ENCODE results near the gene CDH18.

CDH18 gene

GRCh38 chr5:19532936-19533335, 455.1 kb downstream of the CDH18 start:
- no peaks in the 10 kb centered on the region for H3K27me3 ChIP-seq (ENCODE audit: insufficient read depth, poor library complexity, severe bottlenecking)
- H3K27ac ChIP-seq (replicated peaks), result no peak overlapping the region
- no peak overlapping the region for H3K4me3 ChIP-seq (replicated peaks; ENCODE audit: insufficient read depth, low read length)
- TF ChIP-seq SPI1 (IDR thresholded peaks at IDR 0.05; ENCODE audit: borderline replicate concordance, low read depth), result no peak
- DNase-seq (ENCODE audit: low read depth in 1 of 2, low spot score in 1 of 2), result no peak

GRCh38 chr5:19531374-19531952, 456.5 kb downstream of the CDH18 start:
- H3K4me3 ChIP-seq (replicated peaks; ENCODE audit: insufficient read depth, low read length), result no peak overlapping the region
- no peak for DNase-seq (ENCODE audit: low read depth in 1 of 2, low spot score in 1 of 2)
- H3K27me3 ChIP-seq (ENCODE audit: insufficient read depth, poor library complexity, severe bottlenecking), result no peaks in the 10 kb centered on the region
- H3K27ac ChIP-seq (replicated peaks), result no peak overlapping the region
- TF ChIP-seq GABPA (IDR thresholded peaks at IDR 0.05; ENCODE audit: low read depth) (no peak), REST (IDR thresholded peaks at IDR 0.05; ENCODE audit: insufficient replicate concordance, low read depth) (no peak), SPI1 (IDR thresholded peaks at IDR 0.05; ENCODE audit: borderline replicate concordance, low read depth) (no peak), POLR2AphosphoS5 (IDR thresholded peaks at IDR 0.05; ENCODE audit: low read depth) (no peak), CTCF (IDR thresholded peaks at IDR 0.05; ENCODE audit: insufficient read depth, low read length) (no peak)

- no peak for TF ChIP-seq CTCF (IDR thresholded peaks at IDR 0.05; ENCODE audit: insufficient read depth, low read length)
- TF ChIP-seq SPI1 (IDR thresholded peaks at IDR 0.05; ENCODE audit: borderline replicate concordance, low read depth), result no peak
- no peak for TF ChIP-seq GABPA (IDR thresholded peaks at IDR 0.05; ENCODE audit: low read depth)
- TF ChIP-seq POLR2AphosphoS5 (IDR thresholded peaks at IDR 0.05; ENCODE audit: low read depth), result no peak
- TF ChIP-seq REST (IDR thresholded peaks at IDR 0.05; ENCODE audit: insufficient replicate concordance, low read depth), result no peak
- H3K27me3 ChIP-seq (ENCODE audit: insufficient read depth, poor library complexity, severe bottlenecking), result no peaks in the 10 kb centered on the region
- DNase-seq (ENCODE audit: low read depth in 1 of 2, low spot score in 1 of 2), result no peak
- no peak overlapping the region for H3K27ac ChIP-seq (replicated peaks)
- H3K4me3 ChIP-seq (replicated peaks; ENCODE audit: insufficient read depth, low read length), result no peak overlapping the region
Measured at GRCh38 chr5:19519448-19519847, 468.6 kb downstream of the CDH18 start.

- H3K27me3 ChIP-seq (ENCODE audit: insufficient read depth, poor library complexity, severe bottlenecking), result no peaks in the 10 kb centered on the region
- H3K27ac ChIP-seq (replicated peaks), result no peak overlapping the region
- no peak for DNase-seq (ENCODE audit: low read depth in 1 of 2, low spot score in 1 of 2)
- TF ChIP-seq REST (IDR thresholded peaks at IDR 0.05; ENCODE audit: insufficient replicate concordance, low read depth), result no peak
- TF ChIP-seq CTCF (IDR thresholded peaks at IDR 0.05; ENCODE audit: insufficient read depth, low read length), result no peak
- TF ChIP-seq SPI1 (IDR thresholded peaks at IDR 0.05; ENCODE audit: borderline replicate concordance, low read depth), result no peak
- no peak for TF ChIP-seq POLR2AphosphoS5 (IDR thresholded peaks at IDR 0.05; ENCODE audit: low read depth)
- no peak for TF ChIP-seq GABPA (IDR thresholded peaks at IDR 0.05; ENCODE audit: low read depth)
- no peak overlapping the region for H3K4me3 ChIP-seq (replicated peaks; ENCODE audit: insufficient read depth, low read length)
Measured at GRCh38 chr5:19498852-19499251, 489.1 kb downstream of the CDH18 start.

All from HL-60 (cell line).